ENCODE data around the gene RAD23B. TPM values are rescaled to one million over a fixed set of nuclear protein-coding genes. Genes with fewer than 3 reads are reported as not detected.

Gene RAD23B
- total and polyA plus RNA-seq, 2 of the 13 experiments (the other 11 are each of a cell fraction or from before 2014, with no cell fraction given), result 133 to 156 TPM

GRCh38 chr9:107269681-107270080 lies 13.4 kb upstream of the RAD23B start (continued):
- TF ChIP-seq IKZF5 (CRISPR knock-in tag; IDR thresholded peaks at IDR 0.05) (no peak), MAF1 (CRISPR knock-in tag; IDR thresholded peaks at IDR 0.05; ENCODE audit: borderline replicate concordance) (no peak), ZNF615 (CRISPR knock-in tag; IDR thresholded peaks at IDR 0.05; ENCODE audit: borderline replicate concordance) (no peak), SIN3B (IDR thresholded peaks at IDR 0.05; ENCODE audit: low read length) (no peak), PLRG1 (conservative IDR thresholded peaks at IDR 0.05) (no peak), SMYD3 (CRISPR knock-in tag; IDR thresholded peaks at IDR 0.05) (no peak), SRY (CRISPR knock-in tag; IDR thresholded peaks at IDR 0.05) (no peak), ZBTB1 (CRISPR knock-in tag; IDR thresholded peaks at IDR 0.05; ENCODE audit: borderline replicate concordance) (no peak), RNF219 (CRISPR knock-in tag; IDR thresholded peaks at IDR 0.05) (no peak), POLR2AphosphoS2 (IDR thresholded peaks at IDR 0.05; ENCODE audit: low read depth, low read length) (no peak), ZBTB7B (CRISPR knock-in tag; IDR thresholded peaks at IDR 0.05) (0 out of 2 replicates have a peak, but pooled peaks have one; percentile 27), ZNF710 (CRISPR knock-in tag; IDR thresholded peaks at IDR 0.05; ENCODE audit: borderline replicate concordance) (peak; percentile 36; the same call in 1 of the 2 replicates), PBX3 (CRISPR knock-in tag; IDR thresholded peaks at IDR 0.05; ENCODE audit: borderline replicate concordance) (no peak), POLR2AphosphoS5 (IDR thresholded peaks at IDR 0.05; ENCODE audit: low read depth, low read length) (no peak), AKAP8 (CRISPR knock-in tag; IDR thresholded peaks at IDR 0.05) (no peak), ZFX (CRISPR knock-in tag; IDR thresholded peaks at IDR 0.05; ENCODE audit: low read depth) (no peak), DDIT3 (CRISPR knock-in tag; IDR thresholded peaks at IDR 0.05) (no peak), SOX5 (CRISPR knock-in tag; IDR thresholded peaks at IDR 0.05; ENCODE audit: borderline replicate concordance) (peak; percentile 76), ZNF598 (CRISPR knock-in tag; IDR thresholded peaks at IDR 0.05; ENCODE audit: borderline replicate concordance) (no peak), NFIC (IDR thresholded peaks at IDR 0.05; ENCODE audit: low read length) (peak; percentile 77; the same call in 1 of the 2 replicates), ZNF740 (CRISPR knock-in tag; IDR thresholded peaks at IDR 0.05) (no peak)

All from HepG2 (cell line).